SK-N-MC (cell line): Measurements from ENCODE around the gene MISP.
"Not testable (repeated sequence)": the region's sequence is repeated elsewhere in the genome, so short reads cannot be mapped to it uniquely, and the experiment has no call there.

Source experiments
- EZH2 ChIP-seq: fragments of 200-600 bp; sonication (generic); IDR thresholded peaks from one replicate; pipeline ENCODE4 v1.6.1; 2017; ENCODE audit warnings: antibody characterized with exemption
- POLR2AphosphoS5 ChIP-seq: IDR thresholded peaks from 2 replicates; pipeline ENCODE4 v1.6.1; 2012; ENCODE audit warnings: mild to moderate bottlenecking, low read depth, low read length, borderline replicate concordance

- not testable (repeated sequence) for TF ChIP-seq POLR2AphosphoS5, EZH2
Observed at GRCh38 chr19:740816-741505, 10.0 kb upstream of the MISP start.
